Measurements from ENCODE around the gene VAMP2. TPM values are rescaled to one million over a fixed set of nuclear protein-coding genes. Genes with fewer than 3 reads are reported as not detected.

VAMP2 gene
- total and polyA plus RNA-seq, 4 donors = 4.2 to 25.9 (median 10.2) TPM

DNA sequence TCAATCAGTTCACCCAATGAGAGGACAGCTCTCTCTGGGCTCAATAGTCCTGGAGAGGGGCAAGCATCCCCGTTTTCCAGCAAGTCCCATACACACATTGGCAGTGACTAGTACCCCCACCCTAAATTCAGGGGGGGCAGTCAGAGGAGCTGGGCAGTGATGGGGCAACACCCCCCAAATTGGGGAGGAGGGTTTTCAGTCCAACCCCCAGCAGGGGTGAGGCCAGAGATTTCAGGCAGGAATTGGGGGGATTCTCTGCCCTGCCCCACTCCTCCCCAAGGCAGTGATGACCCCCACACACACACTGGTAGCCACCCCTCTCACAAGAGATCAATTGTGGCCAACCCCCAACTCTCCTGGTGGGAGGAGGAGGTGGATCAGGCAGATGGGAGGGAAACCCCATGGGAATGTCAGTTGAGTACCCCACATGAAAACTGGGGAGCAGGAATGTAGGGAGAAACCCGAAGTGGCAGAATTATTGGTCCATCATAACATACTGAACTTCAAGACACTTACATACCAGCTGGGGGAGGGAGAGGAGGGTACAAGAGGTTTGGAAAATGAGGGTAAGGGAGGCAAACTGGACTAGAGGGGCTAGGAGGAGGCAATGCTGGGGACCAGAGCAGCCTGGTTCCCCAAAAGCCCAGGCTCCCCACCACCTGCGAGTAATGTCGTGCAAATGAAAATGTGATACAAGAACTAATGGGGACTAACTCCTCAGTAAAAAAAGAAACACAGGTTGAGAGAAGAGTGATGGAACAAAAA lies 3.1 kb downstream of the VAMP2 start:
- DNase-seq (ENCODE audit: low spot score) = no peak
- H3K9me3 ChIP-seq (ENCODE audit: control insufficient read depth in 4 of 4, low read length in 3 of 4) = no peaks in the 10 kb centered on the region
- no peaks in the 10 kb centered on the region for H3K27me3 ChIP-seq (ENCODE audit: control insufficient read depth in 4 of 4, insufficient read depth in 4 of 4, low read length in 3 of 4)
- no peak overlapping the region for H3K9ac ChIP-seq (ENCODE audit: low read depth in 1 of 2, low read length in 2 of 2)
- no peak overlapping the region for H3K27ac ChIP-seq (ENCODE audit: low read depth in 1 of 2, low read length in 2 of 2)
- H3K36me3 ChIP-seq (ENCODE audit: control insufficient read depth in 4 of 4, insufficient read depth in 3 of 4, low read depth in 1 of 4, low read length in 3 of 4) = peaks cover 2 to 10% (median 6%) of the 10 kb centered on the region in 4 donors
- TF ChIP-seq, protein P1, sequence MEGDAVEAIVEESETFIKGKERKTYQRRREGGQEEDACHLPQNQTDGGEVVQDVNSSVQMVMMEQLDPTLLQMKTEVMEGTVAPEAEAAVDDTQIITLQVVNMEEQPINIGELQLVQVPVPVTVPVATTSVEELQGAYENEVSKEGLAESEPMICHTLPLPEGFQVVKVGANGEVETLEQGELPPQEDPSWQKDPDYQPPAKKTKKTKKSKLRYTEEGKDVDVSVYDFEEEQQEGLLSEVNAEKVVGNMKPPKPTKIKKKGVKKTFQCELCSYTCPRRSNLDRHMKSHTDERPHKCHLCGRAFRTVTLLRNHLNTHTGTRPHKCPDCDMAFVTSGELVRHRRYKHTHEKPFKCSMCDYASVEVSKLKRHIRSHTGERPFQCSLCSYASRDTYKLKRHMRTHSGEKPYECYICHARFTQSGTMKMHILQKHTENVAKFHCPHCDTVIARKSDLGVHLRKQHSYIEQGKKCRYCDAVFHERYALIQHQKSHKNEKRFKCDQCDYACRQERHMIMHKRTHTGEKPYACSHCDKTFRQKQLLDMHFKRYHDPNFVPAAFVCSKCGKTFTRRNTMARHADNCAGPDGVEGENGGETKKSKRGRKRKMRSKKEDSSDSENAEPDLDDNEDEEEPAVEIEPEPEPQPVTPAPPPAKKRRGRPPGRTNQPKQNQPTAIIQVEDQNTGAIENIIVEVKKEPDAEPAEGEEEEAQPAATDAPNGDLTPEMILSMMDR (IDR thresholded peaks at IDR 0.05; ENCODE audit: low read depth, low read length, missing input control) = no peak
- no peak for TF ChIP-seq FOXA1 (IDR thresholded peaks at IDR 0.05)
- no peak for TF ChIP-seq NR2F2 (IDR thresholded peaks at IDR 0.05)
- TF ChIP-seq RAD21 (IDR thresholded peaks at IDR 0.05) = no peak
- no peak for TF ChIP-seq FOXA2 (IDR thresholded peaks at IDR 0.05)
- TF ChIP-seq JUND (IDR thresholded peaks at IDR 0.05) = no peak
- no peak for TF ChIP-seq YY1 (IDR thresholded peaks at IDR 0.05)
- no peak for TF ChIP-seq HNF4A (conservative IDR thresholded peaks at IDR 0.05)
- H3K4me3 ChIP-seq (ENCODE audit: low read depth in 1 of 3, low read length in 3 of 3) = no peak overlapping the region
- 80% methylated on average over 4 of the region's 4 CpGs for WGBS
- peaks cover 11 to 59% (median 43%) of the 10 kb centered on the region in 4 donors for H3K4me1 ChIP-seq (ENCODE audit: control insufficient read depth in 4 of 4, insufficient read depth in 4 of 4, low read length in 3 of 4)

DNA sequence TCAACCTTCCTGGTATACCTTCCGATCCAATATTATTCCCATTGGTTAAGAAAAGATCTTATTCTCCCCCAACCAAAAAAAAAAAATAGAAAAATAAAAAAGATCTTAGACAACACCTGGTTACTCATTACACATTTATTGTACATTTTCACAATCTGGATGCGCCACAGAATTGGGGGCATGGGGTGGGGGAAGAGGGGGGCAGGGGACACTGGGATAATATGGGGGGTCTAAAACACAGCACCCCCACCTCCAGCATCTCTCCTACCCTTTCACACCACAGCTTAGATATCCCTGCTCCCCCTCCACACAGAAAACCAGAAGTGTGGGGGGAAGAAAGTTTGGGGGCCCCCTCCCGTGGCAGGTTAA lies 3.7 kb downstream of the VAMP2 start:
- DNase-seq (ENCODE audit: low spot score) = no peak
- H3K4me3 ChIP-seq (ENCODE audit: low read depth in 1 of 3, low read length in 3 of 3) = no peak overlapping the region
- no peak overlapping the region for H3K27ac ChIP-seq (ENCODE audit: low read depth in 1 of 2, low read length in 2 of 2)
- 60% methylated on average over 3 of the region's 3 CpGs for whole genome bisulfite sequencing
- H3K9me3 ChIP-seq (ENCODE audit: control insufficient read depth in 4 of 4, low read length in 3 of 4) = no peaks in the 10 kb centered on the region
- TF ChIP-seq, protein P2, sequence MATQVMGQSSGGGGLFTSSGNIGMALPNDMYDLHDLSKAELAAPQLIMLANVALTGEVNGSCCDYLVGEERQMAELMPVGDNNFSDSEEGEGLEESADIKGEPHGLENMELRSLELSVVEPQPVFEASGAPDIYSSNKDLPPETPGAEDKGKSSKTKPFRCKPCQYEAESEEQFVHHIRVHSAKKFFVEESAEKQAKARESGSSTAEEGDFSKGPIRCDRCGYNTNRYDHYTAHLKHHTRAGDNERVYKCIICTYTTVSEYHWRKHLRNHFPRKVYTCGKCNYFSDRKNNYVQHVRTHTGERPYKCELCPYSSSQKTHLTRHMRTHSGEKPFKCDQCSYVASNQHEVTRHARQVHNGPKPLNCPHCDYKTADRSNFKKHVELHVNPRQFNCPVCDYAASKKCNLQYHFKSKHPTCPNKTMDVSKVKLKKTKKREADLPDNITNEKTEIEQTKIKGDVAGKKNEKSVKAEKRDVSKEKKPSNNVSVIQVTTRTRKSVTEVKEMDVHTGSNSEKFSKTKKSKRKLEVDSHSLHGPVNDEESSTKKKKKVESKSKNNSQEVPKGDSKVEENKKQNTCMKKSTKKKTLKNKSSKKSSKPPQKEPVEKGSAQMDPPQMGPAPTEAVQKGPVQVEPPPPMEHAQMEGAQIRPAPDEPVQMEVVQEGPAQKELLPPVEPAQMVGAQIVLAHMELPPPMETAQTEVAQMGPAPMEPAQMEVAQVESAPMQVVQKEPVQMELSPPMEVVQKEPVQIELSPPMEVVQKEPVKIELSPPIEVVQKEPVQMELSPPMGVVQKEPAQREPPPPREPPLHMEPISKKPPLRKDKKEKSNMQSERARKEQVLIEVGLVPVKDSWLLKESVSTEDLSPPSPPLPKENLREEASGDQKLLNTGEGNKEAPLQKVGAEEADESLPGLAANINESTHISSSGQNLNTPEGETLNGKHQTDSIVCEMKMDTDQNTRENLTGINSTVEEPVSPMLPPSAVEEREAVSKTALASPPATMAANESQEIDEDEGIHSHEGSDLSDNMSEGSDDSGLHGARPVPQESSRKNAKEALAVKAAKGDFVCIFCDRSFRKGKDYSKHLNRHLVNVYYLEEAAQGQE (IDR thresholded peaks at IDR 0.05) = no peak
- TF ChIP-seq HNF4G (IDR thresholded peaks at IDR 0.05) (no peak), HNF4A (conservative IDR thresholded peaks at IDR 0.05) (no peak), FOXA1 (IDR thresholded peaks at IDR 0.05) (no peak), NR2F2 (IDR thresholded peaks at IDR 0.05) (no peak), SP1 (IDR thresholded peaks at IDR 0.05) (no peak), JUND (IDR thresholded peaks at IDR 0.05) (no peak), RXRA (IDR thresholded peaks at IDR 0.05) (no peak), RAD21 (IDR thresholded peaks at IDR 0.05) (no peak), GABPA (IDR thresholded peaks at IDR 0.05 in 1 of 2, conservative IDR thresholded peaks at IDR 0.05 in 1 of 2) (no peak), TAF1 (conservative IDR thresholded peaks at IDR 0.05) (no peak), FOXA2 (IDR thresholded peaks at IDR 0.05) (no peak), EGR1 (IDR thresholded peaks at IDR 0.05; ENCODE audit: low read depth in 2 of 2) (no peak), YY1 (IDR thresholded peaks at IDR 0.05) (no peak)
- TF ChIP-seq, protein P1 (IDR thresholded peaks at IDR 0.05; ENCODE audit: low read depth, low read length, missing input control) = no peak
- TF ChIP-seq, protein P3, sequence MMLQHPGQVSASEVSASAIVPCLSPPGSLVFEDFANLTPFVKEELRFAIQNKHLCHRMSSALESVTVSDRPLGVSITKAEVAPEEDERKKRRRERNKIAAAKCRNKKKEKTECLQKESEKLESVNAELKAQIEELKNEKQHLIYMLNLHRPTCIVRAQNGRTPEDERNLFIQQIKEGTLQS (IDR thresholded peaks at IDR 0.05) = no peak
- TF ChIP-seq, protein P4, sequence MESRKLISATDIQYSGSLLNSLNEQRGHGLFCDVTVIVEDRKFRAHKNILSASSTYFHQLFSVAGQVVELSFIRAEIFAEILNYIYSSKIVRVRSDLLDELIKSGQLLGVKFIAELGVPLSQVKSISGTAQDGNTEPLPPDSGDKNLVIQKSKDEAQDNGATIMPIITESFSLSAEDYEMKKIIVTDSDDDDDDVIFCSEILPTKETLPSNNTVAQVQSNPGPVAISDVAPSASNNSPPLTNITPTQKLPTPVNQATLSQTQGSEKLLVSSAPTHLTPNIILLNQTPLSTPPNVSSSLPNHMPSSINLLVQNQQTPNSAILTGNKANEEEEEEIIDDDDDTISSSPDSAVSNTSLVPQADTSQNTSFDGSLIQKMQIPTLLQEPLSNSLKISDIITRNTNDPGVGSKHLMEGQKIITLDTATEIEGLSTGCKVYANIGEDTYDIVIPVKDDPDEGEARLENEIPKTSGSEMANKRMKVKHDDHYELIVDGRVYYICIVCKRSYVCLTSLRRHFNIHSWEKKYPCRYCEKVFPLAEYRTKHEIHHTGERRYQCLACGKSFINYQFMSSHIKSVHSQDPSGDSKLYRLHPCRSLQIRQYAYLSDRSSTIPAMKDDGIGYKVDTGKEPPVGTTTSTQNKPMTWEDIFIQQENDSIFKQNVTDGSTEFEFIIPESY (IDR thresholded peaks at IDR 0.05) = no peak
- TF ChIP-seq, protein P5, sequence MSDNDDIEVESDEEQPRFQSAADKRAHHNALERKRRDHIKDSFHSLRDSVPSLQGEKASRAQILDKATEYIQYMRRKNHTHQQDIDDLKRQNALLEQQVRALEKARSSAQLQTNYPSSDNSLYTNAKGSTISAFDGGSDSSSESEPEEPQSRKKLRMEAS (IDR thresholded peaks at IDR 0.05) = no peak
- H3K9ac ChIP-seq (ENCODE audit: low read depth in 1 of 2, low read length in 2 of 2) = no peak overlapping the region
- peaks cover 10 to 56% (median 38%) of the 10 kb centered on the region in 4 donors for H3K4me1 ChIP-seq (ENCODE audit: control insufficient read depth in 4 of 4, insufficient read depth in 4 of 4, low read length in 3 of 4)
- peaks cover 2 to 10% (median 6%) of the 10 kb centered on the region in 4 donors for H3K36me3 ChIP-seq (ENCODE audit: control insufficient read depth in 4 of 4, insufficient read depth in 3 of 4, low read depth in 1 of 4, low read length in 3 of 4)
- no peaks in the 10 kb centered on the region for H3K27me3 ChIP-seq (ENCODE audit: control insufficient read depth in 4 of 4, insufficient read depth in 4 of 4, low read length in 3 of 4)
